ENCODE measurements around the gene MAK.
"Not testable (repeated sequence)": the region's sequence is repeated elsewhere in the genome, so short reads cannot be mapped to it uniquely, and the experiment has no call there.

Gene MAK

DNA sequence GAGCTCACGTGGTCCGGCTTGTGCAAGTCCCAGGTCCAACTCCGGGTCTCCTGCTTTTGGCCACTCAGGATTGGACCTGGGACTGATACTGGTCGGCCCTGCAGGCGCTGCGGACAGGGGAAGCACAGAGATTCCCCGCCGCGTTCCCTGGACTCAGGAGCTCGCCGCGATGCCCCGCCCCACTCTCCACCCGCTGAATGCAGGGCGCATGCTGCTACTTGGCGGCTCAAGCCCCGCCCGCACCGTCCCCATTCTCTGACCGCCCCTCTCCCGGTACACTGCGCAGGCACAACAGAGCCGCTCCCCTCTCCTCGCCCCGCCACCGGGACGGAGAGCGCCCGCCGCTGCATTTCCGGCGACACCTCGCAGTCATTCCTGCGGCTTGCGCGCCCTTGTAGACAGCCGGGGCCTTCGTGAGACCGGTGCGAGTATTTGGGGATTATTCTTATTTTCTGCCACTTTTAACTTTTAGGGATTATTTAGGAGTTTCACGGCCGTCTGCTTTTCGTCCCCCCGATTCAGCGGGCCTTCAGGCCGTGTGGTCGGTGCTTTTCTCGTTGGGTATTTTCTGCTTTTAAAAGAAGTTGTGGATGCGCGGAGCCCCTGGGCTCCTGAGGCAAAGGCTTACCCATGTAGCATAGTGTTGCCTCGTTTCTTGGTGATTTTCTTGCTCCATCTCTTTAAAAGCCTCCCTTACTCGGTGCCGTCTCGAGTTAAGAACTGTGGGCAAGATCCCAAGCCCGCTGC, 115.3 kb downstream of the MAK start, which contains the start of gene TMEM14C:
TMEM14C (plus strand) TSS at position 251 of the 747 bp plus-strand sequence. CDS start 1,544 bp downstream, outside the sequence.
- DNase-seq (ENCODE audit: low spot score): peak; percentile 78

DNA sequence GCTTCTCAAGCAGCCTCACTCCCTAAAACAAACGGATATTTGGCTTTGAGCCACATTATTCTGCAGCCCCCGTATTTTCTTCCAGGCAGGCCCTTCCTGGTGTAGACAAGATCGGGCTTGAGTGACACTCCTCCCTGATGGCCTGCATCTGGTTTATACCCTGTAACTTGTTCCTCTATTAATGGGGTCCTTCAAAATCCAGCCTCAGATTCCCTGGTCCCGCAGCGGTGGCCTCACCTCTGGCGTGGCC, 115.8 kb downstream of the MAK start:
- DNase-seq (ENCODE audit: low spot score): no peak

DNA sequence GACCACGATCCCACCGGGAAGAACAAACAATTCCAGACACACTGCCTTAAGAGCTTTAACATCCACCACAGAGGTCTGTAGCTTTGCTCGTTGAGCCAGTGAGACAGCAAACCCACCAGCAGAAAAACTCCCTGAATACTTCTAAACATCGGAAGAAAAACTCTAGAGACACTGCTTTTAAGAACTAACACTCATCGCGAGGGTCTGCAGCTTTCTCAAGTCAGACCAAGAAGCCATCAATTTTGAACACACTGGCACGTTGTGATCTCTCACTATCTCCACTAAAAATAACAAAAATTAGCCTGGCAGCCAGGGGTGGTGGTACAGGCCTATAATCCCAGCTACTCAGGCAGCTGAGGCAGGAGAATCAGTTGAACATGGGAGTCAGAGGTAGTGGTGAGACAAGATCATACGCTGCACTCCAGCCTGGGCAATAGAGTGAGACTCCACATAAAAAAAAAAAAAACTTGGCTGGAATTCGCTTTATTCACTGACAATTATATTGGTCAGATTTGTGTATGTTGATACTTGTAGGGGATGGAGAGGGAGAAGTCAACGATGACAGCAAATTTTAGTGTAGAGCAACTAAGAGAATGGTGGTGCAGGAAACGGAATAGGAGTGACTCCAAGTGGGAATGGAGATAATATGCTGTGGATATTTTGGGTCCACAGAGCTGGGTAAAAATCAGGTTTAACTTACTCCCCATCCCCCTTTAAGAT, 116.3 kb downstream of the MAK start:
- DNase-seq (ENCODE audit: low spot score): no peak

DNA sequence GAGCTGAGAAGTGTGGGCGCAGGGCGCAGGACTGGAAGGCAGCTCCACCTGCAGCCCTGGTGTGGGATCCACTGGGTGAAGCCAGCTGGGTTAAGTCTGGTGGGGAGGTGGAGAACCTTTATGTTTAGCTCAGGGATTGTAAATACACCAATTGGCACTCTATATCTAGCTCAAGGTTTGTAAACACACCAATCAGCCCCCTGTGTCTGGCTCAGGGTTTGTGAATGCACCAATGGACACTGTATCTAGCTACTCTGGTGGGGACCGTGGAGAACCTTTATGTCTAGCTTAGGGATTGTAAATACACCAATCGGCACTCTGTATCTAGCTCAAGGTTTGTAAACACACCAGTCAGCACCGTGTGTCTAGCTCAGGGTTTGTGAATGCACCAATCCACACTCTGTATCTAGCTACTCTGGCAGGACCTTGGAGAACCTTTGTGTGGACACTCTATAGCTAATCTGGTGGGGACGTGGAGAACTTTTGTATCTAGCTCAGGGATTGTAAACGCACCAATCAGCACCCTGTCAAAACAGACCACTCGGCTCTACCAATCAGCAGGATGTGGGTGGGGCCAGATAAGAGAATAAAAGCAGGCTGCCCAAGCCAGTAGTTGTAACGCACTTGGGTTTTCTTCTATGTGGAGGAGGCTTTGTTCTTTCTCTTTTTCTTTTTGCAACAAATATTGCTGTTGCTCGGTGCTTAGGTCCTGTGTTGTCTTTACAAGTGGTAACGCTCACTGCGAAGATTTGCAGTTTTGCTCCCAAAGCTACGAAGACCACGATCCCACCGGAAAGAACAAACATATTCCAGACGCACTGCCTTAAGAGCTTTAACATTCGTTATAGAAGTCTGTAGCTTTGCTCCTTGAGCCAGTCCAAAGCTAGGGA, 117.1 kb downstream of the MAK start:
- DNase-seq (ENCODE audit: low spot score): not testable (repeated sequence)

DNA sequence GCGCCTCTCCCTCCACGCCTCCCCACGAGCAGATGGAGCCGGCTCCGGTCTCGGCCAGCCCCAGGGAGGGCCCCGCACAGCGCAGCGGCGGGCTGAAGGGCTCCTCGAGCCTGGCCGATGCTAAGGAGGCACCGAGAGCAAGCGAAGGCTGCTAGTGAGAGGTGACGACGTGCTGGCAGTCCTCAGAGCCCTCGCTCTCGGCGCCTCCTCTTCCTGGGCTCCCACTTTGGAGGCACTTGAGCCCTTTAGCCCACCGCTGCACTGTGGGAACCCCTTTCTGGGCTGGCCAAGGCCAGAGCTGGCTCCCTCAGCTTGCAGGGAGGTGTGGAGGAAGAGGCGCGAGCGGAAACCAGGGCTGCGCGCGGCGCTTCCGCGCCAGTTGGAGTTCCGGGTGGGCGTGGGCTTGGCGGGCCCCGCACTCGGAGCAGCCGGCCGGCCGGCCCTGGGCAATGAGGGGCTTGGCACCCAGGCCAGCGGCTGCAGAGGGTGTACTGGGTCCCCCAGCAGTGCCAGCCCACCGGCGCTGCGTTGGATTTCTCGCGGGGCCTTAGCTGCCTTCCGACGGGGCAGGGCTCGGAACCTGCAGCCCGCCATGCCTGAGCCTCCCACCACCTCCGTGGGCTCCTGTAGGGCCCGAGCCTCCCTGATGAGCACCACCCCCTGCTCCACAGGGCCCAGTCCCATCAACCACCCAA, 117.9 kb downstream of the MAK start:
- DNase-seq (ENCODE audit: low spot score): peak; percentile 9

DNA sequence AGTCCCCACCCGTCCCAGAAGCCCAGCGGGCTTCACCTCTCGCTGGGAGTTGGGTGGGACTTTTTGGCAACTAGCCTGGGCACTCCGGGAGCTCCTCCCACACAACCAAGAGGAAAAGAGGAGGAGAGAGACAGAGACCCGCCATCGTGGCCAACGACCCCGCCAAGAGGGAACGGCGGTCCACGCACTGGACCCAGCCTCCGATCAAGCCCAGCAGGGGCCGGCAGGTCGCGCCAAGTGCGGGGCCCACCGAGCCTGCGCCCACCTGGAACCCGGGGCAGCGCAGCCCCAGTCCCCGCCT, 118.4 kb downstream of the MAK start:
- DNase-seq (ENCODE audit: low spot score): no peak

DNA sequence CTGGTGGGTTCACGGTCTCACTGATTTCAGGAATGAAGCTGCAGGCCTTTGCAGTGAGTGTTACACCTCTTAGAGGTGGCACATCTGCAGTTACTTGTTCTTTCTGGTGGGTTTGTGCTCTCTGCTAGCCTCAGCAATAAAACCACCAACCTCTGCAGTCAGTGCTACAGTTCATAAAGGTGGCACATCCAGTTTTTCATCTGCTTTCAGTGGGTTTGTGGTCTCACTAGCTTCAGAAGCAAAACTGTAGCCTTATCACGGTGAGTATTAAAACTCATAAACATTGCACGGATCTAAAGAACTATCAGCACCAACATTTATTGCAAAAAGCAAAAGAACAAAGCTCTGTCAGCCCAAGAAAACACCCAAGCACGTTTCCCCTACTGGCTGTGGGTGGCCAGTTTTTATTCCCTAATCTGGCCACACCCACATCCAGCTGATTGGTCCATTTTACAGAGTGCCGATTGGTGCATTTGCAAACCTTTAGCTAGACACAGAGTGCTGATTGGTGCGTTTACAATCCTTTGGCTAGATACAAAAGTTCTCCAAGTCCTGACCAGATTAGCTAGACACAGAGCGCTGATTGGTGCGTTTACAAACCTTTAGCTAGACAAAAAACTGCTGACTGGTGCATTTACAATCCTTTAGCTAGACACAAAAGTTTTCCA, 118.9 kb downstream of the MAK start:
- DNase-seq (ENCODE audit: low spot score): peak; percentile 9

DNA sequence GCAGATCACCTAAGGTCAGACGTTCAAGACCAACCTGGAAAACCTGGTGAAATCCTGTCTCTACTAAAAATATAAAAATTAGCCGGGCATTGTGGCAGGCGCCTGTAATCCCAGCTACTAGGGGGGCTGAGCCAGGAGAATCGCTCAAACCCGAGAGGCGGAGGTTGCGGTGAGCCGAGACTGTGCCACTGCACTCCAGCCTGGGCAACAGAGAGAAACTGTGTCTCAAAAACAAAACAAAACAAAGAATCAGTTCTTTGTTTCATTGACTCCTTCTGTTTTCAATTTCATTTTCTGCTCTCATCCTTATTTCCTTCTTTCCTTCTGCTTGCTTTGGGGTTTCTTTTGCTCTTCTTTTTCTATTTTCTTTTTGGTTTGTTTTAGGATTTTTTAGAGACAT, 124.4 kb downstream of the MAK start:
- DNase-seq (ENCODE audit: low spot score): no peak
